Measurements from ENCODE around the gene TIGD6. TPM values are rescaled to one million over a fixed set of nuclear protein-coding genes. Genes with fewer than 3 reads are reported as not detected.
"Not testable (repeated sequence)": the region's sequence is repeated elsewhere in the genome, so short reads cannot be mapped to it uniquely, and the experiment has no call there.

TIGD6 gene
- 1.2 and 1.7 TPM in 2 replicates for total RNA-seq

DNA sequence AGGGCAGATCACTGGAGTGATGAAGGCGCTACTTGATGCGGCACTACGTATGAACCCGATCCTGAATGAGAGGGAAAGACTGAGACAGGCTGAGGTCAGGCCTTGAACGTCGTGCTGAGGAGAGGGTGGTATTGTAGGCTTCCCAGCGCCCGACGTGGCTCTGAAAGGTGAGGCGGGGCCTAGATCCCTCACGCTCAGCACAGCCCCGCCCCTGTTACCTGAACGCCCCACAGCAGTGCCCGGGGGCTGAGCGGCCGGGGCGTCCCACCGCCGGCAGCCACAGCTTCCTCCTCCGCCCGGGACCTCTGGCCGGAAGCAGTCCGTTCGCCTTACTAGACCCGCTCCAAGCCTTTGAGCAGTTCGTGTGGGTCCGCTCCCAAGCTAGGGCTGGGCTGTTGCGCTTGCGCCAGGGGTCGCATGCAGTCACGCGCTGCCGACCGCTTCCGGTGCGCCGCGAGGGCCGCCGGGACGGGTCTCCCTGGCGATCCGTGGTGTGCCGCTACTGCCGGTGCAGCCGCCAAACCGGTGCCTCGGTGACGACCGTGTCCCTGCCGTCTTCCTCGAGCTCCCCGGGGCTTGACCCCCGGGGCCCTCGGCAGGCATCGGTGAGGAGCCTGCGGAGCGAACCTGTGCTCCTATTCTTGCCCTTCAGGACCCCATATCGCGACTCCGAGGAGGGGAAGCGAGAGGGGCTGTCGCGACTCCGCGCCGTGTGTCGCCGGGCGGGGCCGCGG, at the start of gene TIGD6, which contains the start of gene HMGXB3:
TIGD6 (minus strand) TSS at position 399 of the 734 bp plus-strand sequence. CDS start 4,306 bp downstream, outside the sequence.
HMGXB3 (plus strand) TSS at position 484 of the 734 bp plus-strand sequence. CDS start 4,114 bp downstream, outside the sequence.
- intact Hi-C loops (cut with micrococcal nuclease) = loop anchor here (1.0 to 5.0 kb wide), 8 partner anchors 42 to 702 kb away; partner anchors contain the start of genes CD74, GRPEL2, PPARGC1B and RBM22

DNA sequence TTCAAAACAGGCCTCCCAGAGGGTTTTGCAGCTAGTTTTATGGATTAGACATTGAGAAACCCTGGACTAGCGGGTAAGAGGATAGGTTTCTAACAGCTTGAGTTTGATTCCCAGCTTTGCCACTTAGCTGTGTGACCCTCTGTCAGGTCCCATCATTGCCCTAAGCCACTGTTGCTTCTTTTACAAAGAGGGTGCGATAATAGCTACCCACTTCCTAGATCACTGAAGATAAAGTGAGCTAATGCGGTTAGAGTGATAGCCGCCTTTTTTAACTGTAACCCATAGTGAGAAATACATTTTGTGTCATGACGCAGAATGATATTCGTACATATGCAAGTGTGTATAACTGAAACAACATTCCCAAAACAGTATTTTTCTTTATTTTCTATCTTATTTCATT, 45.6 kb upstream of the TIGD6 start:
- intact Hi-C loops (cut with micrococcal nuclease) = no loop called here

DNA sequence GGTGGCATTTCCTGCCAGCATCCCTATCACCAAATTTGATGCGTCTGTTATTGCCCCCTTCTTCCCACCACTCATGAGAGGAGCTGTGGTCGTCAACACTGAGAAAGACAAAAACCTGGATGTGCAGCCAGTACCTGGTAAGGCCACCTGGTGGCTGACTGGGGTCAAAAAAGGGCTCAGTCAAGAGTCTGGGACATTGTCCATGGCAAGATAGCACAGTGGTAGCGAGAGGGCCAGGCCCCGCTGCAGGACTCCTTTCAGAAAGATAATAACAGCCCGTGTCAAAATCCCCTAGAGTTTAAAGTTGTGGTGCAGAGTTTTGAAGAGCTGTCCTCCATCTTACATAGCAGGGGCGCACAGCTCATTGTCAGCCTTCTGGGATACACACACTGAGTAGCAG, 45.1 kb upstream of the TIGD6 start:
- intact Hi-C loops (cut with micrococcal nuclease) = no loop called here

DNA sequence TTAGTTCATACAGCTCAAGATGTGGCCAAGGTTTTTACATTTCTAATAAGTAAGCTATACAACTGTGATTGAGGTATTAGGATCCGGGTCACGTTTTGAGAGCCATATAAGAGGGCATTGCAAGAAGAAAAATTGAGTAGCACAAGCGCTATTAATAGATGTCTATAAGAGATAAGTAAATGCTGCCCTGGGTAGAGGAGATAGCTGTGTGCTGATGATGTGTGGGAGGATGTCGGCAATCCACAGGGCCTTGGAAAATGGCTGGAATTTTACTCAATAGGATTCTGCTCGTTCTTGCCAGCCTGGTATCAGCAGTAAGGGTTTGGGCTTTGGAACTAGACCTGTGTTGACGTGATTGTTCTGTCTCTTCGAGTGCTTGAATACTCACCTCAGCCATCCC, 44.3 kb upstream of the TIGD6 start:
- intact Hi-C loops (cut with micrococcal nuclease) = loop anchor here (5.0 kb wide), 1 partner anchor 42 kb away; the partner anchor contains the start of genes HMGXB3 and TIGD6

DNA sequence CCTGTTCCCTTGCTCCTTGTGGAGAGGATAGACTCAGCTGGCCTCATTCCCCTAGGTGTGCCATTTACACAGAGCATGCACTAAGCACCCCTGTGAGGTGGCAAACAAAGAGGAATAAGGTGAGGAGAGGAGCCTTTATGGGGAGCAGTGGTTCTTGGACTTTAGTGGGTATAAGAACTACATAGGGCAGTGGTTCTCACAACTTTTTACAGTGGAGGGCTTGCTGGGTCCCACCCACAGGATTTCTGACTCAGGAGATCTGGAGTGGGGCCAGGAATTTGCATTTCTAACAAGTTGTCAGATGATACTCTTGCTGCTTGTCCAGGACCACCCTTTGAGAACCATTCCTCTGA, 43.9 kb upstream of the TIGD6 start:
- intact Hi-C loops (cut with micrococcal nuclease) = loop anchor here (5.0 kb wide), 1 partner anchor 42 kb away; the partner anchor contains the start of genes HMGXB3 and TIGD6

DNA sequence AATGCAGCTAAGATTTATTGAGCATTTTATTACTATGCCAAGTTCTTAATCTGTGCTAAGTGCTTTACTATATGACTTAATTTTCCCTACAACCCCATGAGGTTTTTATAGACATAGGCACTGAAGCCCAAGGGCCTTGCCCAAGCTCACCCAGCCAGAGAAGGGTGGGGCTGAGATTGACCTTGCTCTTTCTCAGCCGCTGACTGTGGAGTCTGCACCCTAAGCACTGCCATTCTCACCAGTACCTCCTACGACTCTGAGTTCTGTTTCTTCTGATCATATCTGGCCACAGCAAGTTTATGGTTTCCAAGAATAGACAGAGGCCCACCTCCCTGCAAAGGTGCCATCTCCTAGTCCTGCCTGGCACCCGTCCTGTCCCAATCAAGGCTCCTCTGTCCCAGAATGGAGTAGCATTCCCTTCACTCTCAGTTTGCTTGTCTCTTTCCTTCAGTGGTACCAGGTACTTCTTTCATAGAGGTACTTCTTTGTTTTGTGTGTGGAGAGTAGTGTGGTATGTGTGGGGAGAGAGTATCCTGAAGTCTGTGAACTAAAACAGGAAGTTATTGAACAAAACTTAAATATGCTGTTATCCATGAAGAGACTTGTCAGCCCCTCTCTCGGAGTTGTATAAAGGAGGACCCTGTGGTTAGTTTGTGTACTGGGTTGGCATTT, 43.3 kb upstream of the TIGD6 start:
- intact Hi-C loops (cut with micrococcal nuclease) = loop anchor here (5.0 kb wide), 1 partner anchor 41 kb away; the partner anchor contains the start of genes HMGXB3 and TIGD6

DNA sequence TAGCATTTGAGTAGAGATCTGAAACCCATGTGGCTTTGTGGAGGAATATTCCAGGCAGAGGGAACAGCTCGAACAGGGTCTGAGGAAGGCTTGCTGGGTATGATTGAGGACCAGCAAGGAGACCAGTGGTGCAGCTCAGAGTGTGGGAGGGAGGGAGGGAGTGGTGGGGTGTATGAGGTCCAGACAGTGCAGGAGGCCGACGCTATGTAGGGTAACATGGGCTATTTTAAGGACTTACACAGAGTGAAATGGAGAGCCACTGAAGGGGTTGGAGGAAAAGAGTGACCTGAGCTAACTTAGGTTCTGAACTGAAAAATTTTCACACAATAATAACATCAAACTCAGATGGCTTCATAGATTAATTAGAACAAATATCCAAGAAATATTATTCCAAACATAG, 42.0 kb upstream of the TIGD6 start:
- intact Hi-C loops (cut with micrococcal nuclease) = loop anchor here (5.0 kb wide), 1 partner anchor 40 kb away; the partner anchor contains the start of genes HMGXB3 and TIGD6

DNA sequence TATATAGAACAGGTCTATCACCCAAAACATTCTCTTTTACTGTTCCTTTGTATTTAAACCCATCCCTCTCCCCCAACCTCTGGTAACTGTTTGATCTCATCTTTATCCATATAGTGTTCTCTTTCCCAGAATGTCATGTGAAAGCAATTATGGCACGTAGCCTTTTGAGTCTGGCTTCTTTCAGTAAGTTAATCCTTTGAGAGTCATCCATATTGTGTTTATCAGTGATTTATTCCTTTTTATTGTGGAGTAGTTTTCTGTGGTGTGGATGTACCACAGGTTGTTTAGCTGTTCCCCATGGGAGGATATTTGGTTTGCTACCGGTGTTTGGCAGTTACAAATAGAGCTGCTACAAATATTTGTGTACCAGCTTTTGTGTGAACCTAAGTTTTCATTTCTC, 38.1 kb upstream of the TIGD6 start:
- intact Hi-C loops (cut with micrococcal nuclease) = no loop called here

DNA sequence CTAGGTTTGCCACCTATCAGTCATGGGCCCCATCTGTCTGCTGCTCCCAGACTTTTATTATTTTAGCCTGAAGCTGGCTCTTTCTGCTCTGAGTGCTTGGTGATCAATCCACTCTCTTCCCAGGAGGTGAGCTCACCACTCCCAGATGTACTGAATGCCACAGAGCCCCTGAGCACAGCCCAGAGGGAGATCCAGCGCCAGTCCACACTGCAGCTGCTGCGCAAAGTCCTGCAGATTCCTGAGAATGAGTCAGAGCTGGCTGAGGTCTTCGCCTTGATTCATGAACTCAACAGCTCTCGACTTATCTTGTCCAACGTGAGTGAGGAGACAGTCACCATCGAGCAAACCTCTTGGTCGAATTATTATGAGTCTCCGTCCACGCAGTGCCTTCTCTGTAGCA, 36.1 kb upstream of the TIGD6 start:
- intact Hi-C loops (cut with micrococcal nuclease) = no loop called here

DNA sequence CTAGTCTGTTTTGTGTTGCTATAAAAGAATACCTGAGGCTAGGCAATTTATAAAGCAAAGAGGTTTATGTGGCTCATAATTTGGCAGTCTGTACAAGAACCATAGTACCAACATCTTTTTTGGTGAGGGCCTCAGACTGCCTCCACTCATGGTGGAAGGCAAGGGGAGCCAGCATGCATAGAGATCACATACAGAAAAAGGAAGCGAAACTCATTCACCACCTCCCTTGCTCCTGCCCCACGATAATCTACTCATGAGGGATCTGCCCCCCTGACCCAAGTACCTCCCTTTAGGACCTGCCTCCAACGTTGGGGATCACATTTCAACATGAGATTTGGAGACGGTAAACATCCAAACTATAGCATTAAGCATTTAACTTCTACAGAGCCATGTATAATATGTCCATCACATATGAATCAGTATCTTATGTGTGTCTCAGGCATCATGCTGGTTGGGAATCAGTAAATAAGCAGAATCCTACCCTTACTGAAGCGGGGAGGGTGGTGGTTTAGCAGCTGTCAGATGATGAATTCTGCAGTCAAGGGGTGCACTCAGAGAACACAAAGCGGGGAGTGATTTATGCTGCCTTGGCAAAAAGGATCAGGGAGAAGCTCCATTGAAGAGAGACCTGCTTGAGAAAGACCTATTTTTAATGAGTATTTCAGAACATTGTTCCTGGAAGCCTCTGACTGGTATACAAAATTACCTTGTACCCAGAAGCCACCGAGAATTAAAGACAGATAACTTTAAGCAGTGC, 34.9 kb upstream of the TIGD6 start:
- intact Hi-C loops (cut with micrococcal nuclease) = no loop called here

DNA sequence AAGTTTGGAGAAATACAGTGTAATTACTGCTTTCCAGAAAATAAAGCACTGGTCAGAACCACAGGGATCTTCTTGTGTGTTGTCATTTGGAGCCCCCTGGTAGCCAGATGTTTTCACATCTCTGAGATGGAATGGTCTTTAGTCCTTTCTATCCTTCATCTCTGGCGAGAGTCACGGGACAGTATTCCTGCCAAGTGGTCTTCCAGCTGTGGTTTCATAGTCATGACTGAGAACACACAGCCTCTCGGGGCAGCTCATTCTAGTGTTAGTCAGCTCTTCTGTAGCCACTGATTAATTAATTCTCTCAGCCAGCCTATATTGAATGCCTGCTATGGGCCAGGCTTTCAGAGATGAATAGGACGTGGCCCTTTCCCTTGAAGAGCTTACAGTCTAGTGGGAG, 34.2 kb upstream of the TIGD6 start:
- intact Hi-C loops (cut with micrococcal nuclease) = no loop called here

DNA sequence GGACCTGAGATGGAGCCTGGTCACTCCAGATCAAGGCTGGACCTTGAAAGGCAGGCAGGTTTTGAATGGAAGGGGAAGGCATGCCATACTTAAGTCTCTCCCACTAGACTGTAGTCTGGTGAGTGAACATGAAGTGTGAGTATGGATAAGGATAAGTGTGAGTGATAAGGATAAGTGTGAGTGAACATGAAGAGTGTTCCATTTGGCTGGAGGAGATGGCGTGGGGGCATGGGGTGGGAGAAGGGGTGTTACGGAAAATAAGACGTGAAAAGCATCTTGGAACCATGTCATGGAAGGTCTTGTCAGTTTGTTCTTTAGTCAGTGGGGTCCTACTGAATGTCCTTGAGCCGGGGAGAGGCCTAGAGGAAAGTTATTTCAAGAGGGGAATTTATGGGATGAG, 32.9 kb upstream of the TIGD6 start:
- intact Hi-C loops (cut with micrococcal nuclease) = no loop called here

DNA sequence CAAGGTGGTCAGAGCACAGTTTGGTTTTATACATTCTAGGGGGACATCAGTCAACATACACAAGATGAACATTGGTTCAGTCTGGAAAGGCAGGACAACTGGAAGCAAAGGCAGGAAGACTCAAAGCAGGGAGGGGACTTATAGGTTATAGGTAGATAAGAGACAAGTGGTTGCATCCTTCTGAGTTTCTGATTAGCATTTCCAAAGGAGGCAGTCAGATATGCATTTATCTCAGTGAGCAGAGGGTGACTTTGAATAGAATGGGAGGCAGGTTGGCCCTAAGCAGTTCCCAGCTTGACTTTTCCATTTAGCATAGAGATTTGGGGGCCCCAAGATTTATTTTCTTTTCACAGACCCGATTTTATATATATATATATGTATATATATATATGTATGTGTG, 27.6 kb upstream of the TIGD6 start:
- intact Hi-C loops (cut with micrococcal nuclease) = not testable (repeated sequence)

DNA sequence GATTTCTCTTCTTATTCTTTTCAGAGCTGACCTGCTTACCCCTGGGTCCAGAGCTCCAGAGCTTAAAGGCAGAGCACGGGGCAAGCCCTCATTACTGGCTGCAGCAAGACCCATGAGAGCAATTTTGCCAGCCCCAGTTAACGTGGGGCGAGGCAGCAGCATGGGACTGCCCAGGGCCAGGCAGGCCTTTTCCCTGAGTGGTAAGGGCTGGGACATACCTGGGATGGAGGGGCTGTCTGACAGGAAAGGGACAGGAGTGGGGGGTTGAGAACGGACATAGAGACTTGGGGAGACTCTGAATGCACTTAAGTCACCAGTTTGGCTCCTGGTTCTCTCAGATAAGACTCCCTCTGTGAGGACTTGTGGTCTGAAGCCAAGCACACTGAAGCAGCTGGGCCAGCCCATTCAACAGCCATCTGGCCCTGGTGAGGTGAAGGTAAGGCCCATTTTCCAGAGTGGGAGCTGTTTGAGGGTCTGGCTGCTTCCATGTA, 26.3 kb upstream of the TIGD6 start:
- intact Hi-C loops (cut with micrococcal nuclease) = no loop called here

DNA sequence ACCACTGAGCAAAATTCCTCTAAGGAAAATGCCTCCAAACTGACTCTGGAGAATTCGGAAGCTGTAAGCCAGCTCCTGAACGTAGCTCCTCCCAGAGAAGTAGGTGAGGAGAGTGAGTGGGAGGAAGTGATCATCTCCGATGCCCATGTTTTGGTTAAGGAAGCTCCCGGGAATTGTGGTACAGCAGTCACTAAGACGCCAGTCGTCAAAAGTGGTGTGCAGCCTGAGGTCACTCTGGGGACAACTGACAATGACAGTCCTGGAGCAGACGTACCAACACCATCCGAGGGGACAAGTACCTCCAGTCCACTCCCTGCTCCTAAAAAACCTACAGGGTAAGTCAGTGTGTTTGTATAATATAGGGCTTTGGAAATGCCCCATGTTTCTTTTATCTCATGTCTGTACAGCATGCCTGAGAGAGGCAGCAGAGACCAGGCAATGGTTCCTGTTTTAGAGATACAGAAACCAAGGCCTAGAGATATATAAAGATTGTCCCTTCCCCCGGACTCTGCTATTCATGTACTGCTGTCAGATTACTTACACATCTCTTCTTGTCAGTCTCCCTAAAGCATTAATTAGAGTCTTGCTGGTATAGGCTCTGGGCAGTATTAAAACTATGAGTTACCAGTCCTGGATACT, 24.0 kb upstream of the TIGD6 start:
- intact Hi-C loops (cut with micrococcal nuclease) = no loop called here

DNA sequence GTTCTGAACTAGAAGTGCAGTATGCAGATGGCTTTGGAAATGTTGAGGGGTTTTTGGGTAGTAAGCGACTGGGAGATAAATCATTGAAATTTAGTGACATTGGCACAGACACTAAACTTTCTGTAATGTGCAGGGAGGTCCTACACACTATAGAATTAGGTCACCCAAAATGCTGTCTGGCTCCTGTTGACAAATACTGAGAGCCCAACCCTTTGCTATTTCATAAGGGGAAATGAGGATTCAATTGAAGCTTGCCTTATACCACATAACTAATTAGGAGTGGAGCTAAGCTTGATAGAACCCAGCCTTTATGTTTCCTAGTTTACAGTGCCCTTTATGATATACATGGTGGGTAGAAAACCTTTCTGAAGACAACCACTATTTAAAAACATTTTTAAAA, 22.7 kb upstream of the TIGD6 start:
- intact Hi-C loops (cut with micrococcal nuclease) = no loop called here

DNA sequence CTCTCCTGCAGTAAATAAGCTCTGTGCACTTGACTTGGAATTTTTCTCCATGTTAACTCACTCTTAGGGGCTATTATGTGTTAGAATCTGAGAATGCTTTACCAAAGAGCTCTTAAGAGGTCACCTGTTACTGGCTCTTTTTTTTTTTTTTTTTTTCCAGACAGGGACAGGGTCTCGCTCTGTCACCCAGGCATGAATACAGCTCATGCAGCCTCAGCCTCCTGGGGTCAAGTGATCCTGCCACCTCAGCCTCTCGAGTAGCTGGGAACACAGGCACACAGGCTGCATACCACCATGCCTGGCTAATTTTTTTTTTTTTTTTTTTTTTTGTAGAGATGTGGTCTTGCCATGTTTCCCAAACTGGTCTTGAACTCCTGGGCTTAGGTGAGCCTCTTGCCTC, 22.2 kb upstream of the TIGD6 start:
- intact Hi-C loops (cut with micrococcal nuclease) = no loop called here

DNA sequence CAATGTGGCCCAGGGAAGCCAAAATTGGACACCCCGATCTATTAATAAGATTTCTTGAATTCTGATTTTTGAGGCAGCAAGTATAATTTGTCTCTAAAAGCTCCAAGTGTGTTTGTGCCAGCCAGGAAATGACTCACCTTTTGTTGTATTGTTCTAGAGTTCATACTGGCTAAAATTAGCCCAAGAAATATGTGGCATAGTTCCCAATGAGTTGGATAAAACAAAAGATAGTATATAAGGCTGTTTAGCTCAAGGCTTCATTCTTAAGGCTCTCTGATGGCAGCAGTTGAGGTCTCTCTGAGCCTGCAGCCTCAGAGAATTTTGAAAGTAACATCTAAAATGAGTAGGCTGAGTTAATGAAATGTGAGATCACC, 21.7 kb upstream of the TIGD6 start:
- intact Hi-C loops (cut with micrococcal nuclease) = no loop called here

DNA sequence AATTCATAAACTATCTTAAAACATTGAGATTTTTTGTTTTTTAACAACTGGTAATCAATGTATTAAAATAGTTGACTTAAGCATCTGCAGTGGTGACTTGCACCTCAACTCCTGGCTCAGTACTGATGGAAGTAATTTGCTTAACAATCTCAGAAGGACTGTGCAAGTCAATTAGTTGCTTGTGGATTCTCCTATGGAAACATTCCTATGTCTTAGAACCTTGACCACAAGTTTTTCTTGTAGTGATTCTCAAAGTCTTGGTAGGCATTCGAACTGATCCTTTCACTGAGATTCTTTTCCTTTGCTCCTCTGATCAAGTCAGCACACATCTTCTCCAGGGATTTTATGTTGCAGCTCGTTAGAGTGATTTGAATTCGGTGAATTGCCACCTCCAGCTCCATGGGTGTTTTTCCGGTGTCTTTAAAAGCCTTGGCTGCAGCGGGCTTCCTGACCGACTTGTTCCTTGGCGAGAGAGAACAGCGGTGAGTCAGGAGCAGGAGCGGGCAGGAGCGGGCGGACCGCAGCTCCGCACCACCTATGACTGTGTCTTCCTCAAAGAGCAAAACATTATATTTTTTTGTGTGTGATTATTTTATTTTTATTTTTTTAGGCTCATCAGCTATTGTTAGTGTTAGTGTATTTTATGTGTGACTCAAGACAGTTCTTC, 21.2 kb upstream of the TIGD6 start:
- intact Hi-C loops (cut with micrococcal nuclease) = no loop called here

DNA sequence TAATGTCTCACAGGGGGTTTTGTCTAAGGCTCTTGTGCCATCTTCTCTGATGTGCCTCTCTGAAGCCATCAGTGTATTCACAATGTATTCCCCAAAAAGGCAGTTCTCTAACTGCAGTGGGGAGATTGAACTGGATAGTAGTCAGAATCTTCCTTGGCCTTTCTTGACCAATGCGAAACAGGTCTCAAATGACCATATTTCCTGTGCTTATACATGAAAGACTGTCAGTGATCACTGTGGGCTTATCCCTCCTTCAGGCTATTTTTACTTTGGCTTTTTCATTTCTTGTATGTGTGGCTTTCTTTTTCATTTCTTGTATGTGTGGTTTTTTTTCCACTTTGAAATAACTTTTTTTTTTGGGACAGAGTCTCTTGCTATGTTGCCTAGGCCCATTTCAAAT, 19.8 kb upstream of the TIGD6 start:
- intact Hi-C loops (cut with micrococcal nuclease) = no loop called here

All from T-helper 2 cell treated with Interferon-gamma antibody and Interleukin-4, amounts not matched to agents 100 ng/mL and 5 ng/mL, for 36 hours (primary cell).